ENCODE data around the gene TNC.
A peak's percentile ranks its signal among the peaks of the same experiment; 100 is the strongest.

The TNC gene

GRCh38 chr9:115057559-115057958 lies 60.4 kb downstream of the TNC start:
- no peak overlapping the region for H3K4me3 ChIP-seq (ENCODE audit: low read depth, low read length)
- peaks cover 17% of the 10 kb centered on the region for H3K4me1 ChIP-seq (ENCODE audit: control insufficient read depth, insufficient read depth, low read length, unreplicated experiment)
- H3K27me3 ChIP-seq (ENCODE audit: insufficient read depth, low read length) = no peaks in the 10 kb centered on the region
- H2AFZ ChIP-seq (ENCODE audit: low read length, unreplicated experiment) = no peak overlapping the region
- no peaks in the 10 kb centered on the region for H3K36me3 ChIP-seq (ENCODE audit: insufficient read depth, low read length)
- H3K27ac ChIP-seq (ENCODE audit: low read depth, low read length) = no peak overlapping the region
- no peaks in the 10 kb centered on the region for H3K79me2 ChIP-seq (ENCODE audit: control insufficient read depth, insufficient read depth, low read length, unreplicated experiment)

GRCh38 chr9:115050002-115050490 lies 67.9 kb downstream of the TNC start:
- no peaks in the 10 kb centered on the region for H3K79me2 ChIP-seq (ENCODE audit: control insufficient read depth, insufficient read depth, low read length, unreplicated experiment)

DNA sequence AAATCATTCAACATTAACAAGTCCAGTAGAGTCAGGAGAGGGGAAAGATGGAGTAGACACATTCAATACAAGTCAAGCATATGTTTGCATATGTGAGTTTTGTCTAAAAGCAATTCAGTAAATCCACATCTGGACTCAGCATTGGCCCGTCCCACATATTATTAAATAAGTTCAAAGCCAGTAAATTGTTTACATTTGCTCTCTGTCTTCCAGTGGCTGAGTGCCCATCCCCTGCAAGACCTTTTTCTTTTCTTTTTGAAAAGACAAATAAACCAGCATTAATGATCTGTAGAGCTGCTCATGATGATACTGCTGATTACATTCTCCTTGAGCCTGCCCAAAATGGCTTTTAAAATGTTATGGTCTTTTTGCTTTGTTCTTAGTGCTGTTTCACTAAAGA lies 71.1 kb downstream of the TNC start:
- Histone ChIP-seq H3K79me2 (ENCODE audit: control insufficient read depth, insufficient read depth, low read length, unreplicated experiment) (no peaks in the 10 kb centered on the region), H3K27ac (ENCODE audit: low read depth, low read length) (no peak overlapping the region), H3K36me3 (ENCODE audit: insufficient read depth, low read length) (no peaks in the 10 kb centered on the region), H3K27me3 (ENCODE audit: insufficient read depth, low read length) (no peaks in the 10 kb centered on the region), H2AFZ (ENCODE audit: low read length, unreplicated experiment) (no peak overlapping the region), H3K4me3 (ENCODE audit: low read depth, low read length) (no peak overlapping the region), H3K4me1 (ENCODE audit: control insufficient read depth, insufficient read depth, low read length, unreplicated experiment) (no peaks in the 10 kb centered on the region)

More at GRCh38 chr9:115050002-115050490, 67.9 kb downstream of the TNC start:
- Histone ChIP-seq H3K4me3 (ENCODE audit: low read depth, low read length) (no peak overlapping the region), H3K27me3 (ENCODE audit: insufficient read depth, low read length) (no peaks in the 10 kb centered on the region), H2AFZ (ENCODE audit: low read length, unreplicated experiment) (no peak overlapping the region), H3K27ac (ENCODE audit: low read depth, low read length) (no peak overlapping the region), H3K36me3 (ENCODE audit: insufficient read depth, low read length) (no peaks in the 10 kb centered on the region), H3K4me1 (ENCODE audit: control insufficient read depth, insufficient read depth, low read length, unreplicated experiment) (no peaks in the 10 kb centered on the region)

DNA sequence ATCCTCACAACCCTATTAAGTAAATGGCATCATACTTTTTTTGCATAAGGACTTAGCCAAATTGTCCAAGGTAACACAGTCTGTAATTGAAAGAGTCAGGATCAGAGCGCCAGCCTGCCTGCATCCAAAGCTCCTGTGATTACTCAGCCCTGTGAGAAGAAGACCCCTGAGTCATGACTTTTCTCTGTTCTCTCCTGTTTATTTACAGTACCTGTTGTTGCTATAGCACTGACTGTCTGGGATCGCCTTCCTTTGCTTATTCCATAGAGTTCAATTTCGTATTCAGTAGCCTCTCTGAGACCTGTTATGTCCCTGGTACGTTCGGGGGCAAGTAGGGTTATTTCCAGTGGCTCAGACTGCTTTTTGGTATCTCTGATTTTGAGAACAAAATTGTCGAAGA lies 71.8 kb downstream of the TNC start:
- no peak overlapping the region for H2AFZ ChIP-seq (ENCODE audit: low read length, unreplicated experiment)
- no peak overlapping the region for H3K27ac ChIP-seq (ENCODE audit: low read depth, low read length)
- no peaks in the 10 kb centered on the region for H3K79me2 ChIP-seq (ENCODE audit: control insufficient read depth, insufficient read depth, low read length, unreplicated experiment)
- no peaks in the 10 kb centered on the region for H3K36me3 ChIP-seq (ENCODE audit: insufficient read depth, low read length)
- no peaks in the 10 kb centered on the region for H3K4me1 ChIP-seq (ENCODE audit: control insufficient read depth, insufficient read depth, low read length, unreplicated experiment)
- H3K4me3 ChIP-seq (ENCODE audit: low read depth, low read length) = no peak overlapping the region
- H3K27me3 ChIP-seq (ENCODE audit: insufficient read depth, low read length) = no peaks in the 10 kb centered on the region

GRCh38 chr9:115043632-115044031 lies 74.3 kb downstream of the TNC start:
- H3K4me3 ChIP-seq (ENCODE audit: low read depth, low read length) = no peak overlapping the region
- H3K4me1 ChIP-seq (ENCODE audit: control insufficient read depth, insufficient read depth, low read length, unreplicated experiment) = no peaks in the 10 kb centered on the region
- H3K36me3 ChIP-seq (ENCODE audit: insufficient read depth, low read length) = no peaks in the 10 kb centered on the region
- H3K27me3 ChIP-seq (ENCODE audit: insufficient read depth, low read length) = no peaks in the 10 kb centered on the region
- no peaks in the 10 kb centered on the region for H3K79me2 ChIP-seq (ENCODE audit: control insufficient read depth, insufficient read depth, low read length, unreplicated experiment)
- H2AFZ ChIP-seq (ENCODE audit: low read length, unreplicated experiment) = no peak overlapping the region
- no peak overlapping the region for H3K27ac ChIP-seq (ENCODE audit: low read depth, low read length)

DNA sequence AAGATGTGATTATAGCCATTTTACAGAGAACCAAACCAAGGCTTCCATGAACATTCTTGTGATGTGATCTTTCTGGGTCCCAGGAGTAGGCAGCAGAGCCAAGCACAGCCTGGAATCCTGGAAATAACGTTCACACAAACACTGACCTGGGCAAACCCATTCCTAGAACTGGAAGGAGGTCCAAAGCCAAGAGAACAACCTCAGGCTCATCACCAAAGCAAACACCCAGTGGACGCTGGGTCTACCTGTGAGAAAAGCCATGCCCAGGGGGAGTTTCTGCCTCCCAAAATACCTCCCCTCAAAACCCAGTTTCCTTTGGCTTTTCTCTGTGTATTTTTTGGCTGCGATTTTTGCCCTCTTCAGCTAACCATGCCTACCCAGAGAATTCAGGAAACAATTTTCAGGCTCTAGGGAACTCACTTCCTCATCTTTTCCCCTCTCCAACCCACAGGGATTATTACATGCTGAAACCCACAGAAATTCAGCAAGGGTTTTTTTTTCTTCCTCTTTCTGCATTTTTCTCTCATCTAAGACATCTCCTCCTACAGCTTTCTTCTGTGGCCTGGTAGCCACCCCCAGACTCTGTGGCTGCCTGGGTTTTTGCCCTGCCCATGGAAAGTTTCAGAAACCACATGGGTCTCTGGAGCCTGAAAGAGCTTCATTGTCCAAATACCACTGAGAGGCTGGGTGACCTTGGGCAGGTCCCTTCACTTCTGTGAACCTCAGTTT lies 75.0 kb downstream of the TNC start:
- H3K4me1 ChIP-seq (ENCODE audit: control insufficient read depth, insufficient read depth, low read length, unreplicated experiment) = no peaks in the 10 kb centered on the region
- no peak overlapping the region for H3K27ac ChIP-seq (ENCODE audit: low read depth, low read length)
- H2AFZ ChIP-seq (ENCODE audit: low read length, unreplicated experiment) = no peak overlapping the region
- H3K79me2 ChIP-seq (ENCODE audit: control insufficient read depth, insufficient read depth, low read length, unreplicated experiment) = no peaks in the 10 kb centered on the region
- no peaks in the 10 kb centered on the region for H3K36me3 ChIP-seq (ENCODE audit: insufficient read depth, low read length)
- no peaks in the 10 kb centered on the region for H3K27me3 ChIP-seq (ENCODE audit: insufficient read depth, low read length)
- H3K4me3 ChIP-seq (ENCODE audit: low read depth, low read length) = no peak overlapping the region

DNA sequence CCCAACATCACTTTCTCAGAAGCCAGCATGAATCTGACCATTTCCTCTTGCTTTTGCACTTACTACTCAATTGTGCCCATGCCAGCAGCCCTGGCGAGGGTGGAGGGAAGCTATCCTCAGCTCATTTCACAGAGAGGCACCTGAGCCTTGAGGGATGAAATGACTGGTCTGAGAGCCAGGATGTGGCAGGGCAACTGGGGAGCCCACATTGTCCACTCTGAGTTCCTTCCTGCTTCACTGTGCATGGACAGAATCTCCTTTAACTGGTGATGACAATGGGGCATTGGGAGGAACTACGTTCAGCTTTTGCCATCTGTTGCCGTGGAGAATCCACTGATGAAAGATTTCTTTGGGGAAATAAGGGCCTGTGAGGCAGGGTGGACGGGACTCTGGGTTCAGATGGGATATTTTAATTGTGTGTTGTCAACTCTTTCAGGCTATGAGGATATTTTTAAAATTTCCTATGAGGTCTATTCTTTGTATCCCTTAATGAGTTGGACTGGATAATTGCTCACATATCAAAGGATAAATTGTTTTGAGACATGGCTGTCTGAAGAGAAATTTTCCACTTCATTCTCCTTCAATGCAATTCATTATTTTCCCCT lies 78.3 kb downstream of the TNC start:
- Histone ChIP-seq H3K4me1 (ENCODE audit: control insufficient read depth, insufficient read depth, low read length, unreplicated experiment) (peaks cover 14% of the 10 kb centered on the region), H3K27ac (ENCODE audit: low read depth, low read length) (no peak overlapping the region), H3K27me3 (ENCODE audit: insufficient read depth, low read length) (no peaks in the 10 kb centered on the region), H2AFZ (ENCODE audit: low read length, unreplicated experiment) (no peak overlapping the region), H3K79me2 (ENCODE audit: control insufficient read depth, insufficient read depth, low read length, unreplicated experiment) (no peaks in the 10 kb centered on the region), H3K4me3 (ENCODE audit: low read depth, low read length) (no peak overlapping the region), H3K36me3 (ENCODE audit: insufficient read depth, low read length) (no peaks in the 10 kb centered on the region)

DNA sequence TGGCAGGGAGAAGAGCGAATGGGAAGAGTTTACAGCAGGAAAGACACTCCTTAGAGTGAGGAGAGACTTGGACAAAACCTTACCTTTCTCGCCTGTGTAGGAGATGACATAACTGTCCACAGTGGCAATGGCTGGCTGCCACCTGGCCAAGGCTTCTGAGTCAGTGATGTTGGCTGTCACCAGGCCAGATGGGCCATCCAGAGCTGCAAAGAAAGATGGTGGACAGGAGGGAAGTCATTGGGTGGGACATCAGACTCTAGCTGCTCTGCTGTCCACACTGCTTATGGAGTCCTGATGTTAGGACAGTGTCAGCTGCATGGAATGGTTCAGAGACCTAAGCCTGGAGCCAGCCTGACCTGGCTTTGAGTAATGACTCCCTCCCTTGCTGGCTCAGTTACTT lies 79.8 kb downstream of the TNC start:
- no peaks in the 10 kb centered on the region for H3K27me3 ChIP-seq (ENCODE audit: insufficient read depth, low read length)
- H3K27ac ChIP-seq (ENCODE audit: low read depth, low read length) = no peak overlapping the region

GRCh38 chr9:115036691-115037090 lies 81.3 kb downstream of the TNC start:
- Histone ChIP-seq H3K27ac (ENCODE audit: low read depth, low read length) (no peak overlapping the region), H2AFZ (ENCODE audit: low read length, unreplicated experiment) (no peak overlapping the region), H3K36me3 (ENCODE audit: insufficient read depth, low read length) (no peaks in the 10 kb centered on the region), H3K4me1 (ENCODE audit: control insufficient read depth, insufficient read depth, low read length, unreplicated experiment) (peaks cover 14% of the 10 kb centered on the region), H3K4me3 (ENCODE audit: low read depth, low read length) (no peak overlapping the region), H3K79me2 (ENCODE audit: control insufficient read depth, insufficient read depth, low read length, unreplicated experiment) (no peaks in the 10 kb centered on the region), H3K27me3 (ENCODE audit: insufficient read depth, low read length) (no peaks in the 10 kb centered on the region)

More for the DNA sequence above, 79.8 kb downstream of the TNC start:
- Histone ChIP-seq H3K4me1 (ENCODE audit: control insufficient read depth, insufficient read depth, low read length, unreplicated experiment) (peaks cover 14% of the 10 kb centered on the region), H3K79me2 (ENCODE audit: control insufficient read depth, insufficient read depth, low read length, unreplicated experiment) (no peaks in the 10 kb centered on the region), H3K36me3 (ENCODE audit: insufficient read depth, low read length) (no peaks in the 10 kb centered on the region), H2AFZ (ENCODE audit: low read length, unreplicated experiment) (no peak overlapping the region), H3K4me3 (ENCODE audit: low read depth, low read length) (no peak overlapping the region)

- no peaks in the 10 kb centered on the region for H3K79me2 ChIP-seq (ENCODE audit: control insufficient read depth, insufficient read depth, low read length, unreplicated experiment)
- no peaks in the 10 kb centered on the region for H3K36me3 ChIP-seq (ENCODE audit: insufficient read depth, low read length)
Measured at GRCh38 chr9:115035841-115036612, 81.9 kb downstream of the TNC start.

More at GRCh38 chr9:115035841-115036612, 81.9 kb downstream of the TNC start:
- peaks cover 14% of the 10 kb centered on the region for H3K4me1 ChIP-seq (ENCODE audit: control insufficient read depth, insufficient read depth, low read length, unreplicated experiment)
- H2AFZ ChIP-seq (ENCODE audit: low read length, unreplicated experiment) = peak overlapping the region; percentile 79
- no peak overlapping the region for H3K4me3 ChIP-seq (ENCODE audit: low read depth, low read length)
- H3K27me3 ChIP-seq (ENCODE audit: insufficient read depth, low read length) = no peaks in the 10 kb centered on the region
- peak overlapping the region; percentile 61 for H3K27ac ChIP-seq (ENCODE audit: low read depth, low read length)

All from ACC112 (cell line).